Activated naive CD4-positive, alpha-beta T cell treated with anti-CD3 and anti-CD28 coated beads, Interleukin-2, amount 50 U/mL, for 72 hours (primary cell): Measurements from ENCODE around the gene G6PC3. TPM values are rescaled to one million over a fixed set of nuclear protein-coding genes. Genes with fewer than 3 reads are reported as not detected.
A peak's percentile ranks its signal among the peaks of the same experiment; 100 is the strongest.

ENCODE experiments used
- ATAC-seq, 2 donors: fragments of 150-1000 bp; cut with Tn5 transposase; 2 replicates each; pipeline ENCODE4 v1.10.0; 2021; ENCODE audit warnings: mild to moderate bottlenecking in 2 of 2, moderate library complexity in 2 of 2
- DNase-seq, 2 donors: peaks; one replicate each; pipeline ENCODE4 v3.0.0; 2021 to 2022; ENCODE audit warnings: low spot score in 2 of 2
- H3K27ac Mint-ChIP-seq, 2 donors: one replicate each; pipeline ENCODE4 v1.8.0; 2022; ENCODE audit warnings: mild to moderate bottlenecking in 2 of 2, mixed read lengths in 2 of 2
- H3K36me3 Mint-ChIP-seq, 2 donors: one replicate each; pipeline ENCODE4 v1.8.0; 2022; ENCODE audit warnings: mixed read lengths in 2 of 2
- H3K9me3 Mint-ChIP-seq, 2 donors: one replicate each; pipeline ENCODE4 v1.8.0; 2022; ENCODE audit warnings: mixed read lengths in 2 of 2
- total RNA-seq, 2 donors: library from RNA; stranded (reverse); gene quantifications; one replicate each; pipeline ENCODE4 v1.2.3, GENCODE V29; 2022

The G6PC3 gene
- total RNA-seq, 2 donors from 2014 or later = 17.7 to 20.3 TPM

GRCh38 chr17:44074911-44075285 is 4.4 kb downstream of the G6PC3 start:
- H3K9me3 Mint-ChIP-seq = no peaks in the 10 kb centered on the region
- DNase-seq (no peak), ATAC-seq (no peak)
- H3K27ac Mint-ChIP-seq = peak overlapping the region; percentile 36 to 72
- H3K36me3 Mint-ChIP-seq = no peaks in the 10 kb centered on the region

GRCh38 chr17:44075598-44076293 is 5.2 kb downstream of the G6PC3 start:
- no peak for DNase-seq
- no peaks in the 10 kb centered on the region for H3K9me3 Mint-ChIP-seq
- ATAC-seq = no peak
- peak overlapping the region; percentile 36 to 61 for H3K27ac Mint-ChIP-seq
- no peaks in the 10 kb centered on the region for H3K36me3 Mint-ChIP-seq

DNA sequence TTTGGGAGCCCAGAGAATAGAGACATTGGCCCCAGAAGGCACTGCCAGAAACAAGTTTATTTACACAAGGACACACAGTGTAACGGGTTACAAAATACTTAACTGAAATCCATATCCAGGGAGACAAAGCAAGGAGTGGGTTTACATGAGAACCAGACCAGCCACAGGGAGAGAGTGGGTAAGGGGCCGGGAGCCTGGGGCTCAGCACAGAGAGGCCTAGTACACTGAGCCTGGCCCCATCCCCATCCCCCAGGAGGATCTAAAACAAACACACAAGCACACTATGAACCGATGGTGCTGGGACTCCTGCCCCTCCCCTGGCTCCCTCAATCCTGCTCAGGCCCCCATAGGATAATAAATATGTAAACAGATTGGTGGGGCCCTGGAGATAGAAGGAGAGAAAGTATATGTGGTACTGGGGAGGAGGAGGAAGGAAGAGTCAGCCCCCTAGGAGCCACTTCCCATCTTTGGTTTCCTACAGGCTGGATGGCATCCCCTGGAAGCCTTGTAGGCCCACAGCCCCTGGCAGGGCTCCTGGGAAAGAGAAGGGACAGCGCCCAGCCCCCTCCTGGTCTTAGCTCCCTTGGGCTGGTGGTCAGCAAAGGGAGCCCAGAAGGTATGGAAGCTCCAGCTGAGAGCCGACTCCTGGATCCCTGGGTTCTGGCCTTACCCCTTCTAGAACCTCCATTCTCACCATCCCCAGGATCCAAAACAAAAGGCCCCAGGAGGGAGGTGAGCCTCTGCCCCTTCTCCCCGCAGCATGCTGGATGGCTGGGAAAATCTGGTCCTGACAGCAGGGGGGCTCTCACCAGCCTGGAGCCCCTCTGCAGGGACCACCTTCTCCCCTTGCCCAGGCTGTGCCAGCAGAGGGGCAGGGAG is 6.4 kb downstream of the G6PC3 start:
- DNase-seq (no peak), ATAC-seq (no peak)
- Mint-ChIP-seq H3K27ac (peak overlapping the region in 1 of 2 donors; percentile 46), H3K9me3 (no peaks in the 10 kb centered on the region), H3K36me3 (no peaks in the 10 kb centered on the region)

GRCh38 chr17:44077595-44077909 is 7.0 kb downstream of the G6PC3 start:
- no peak overlapping the region for H3K27ac Mint-ChIP-seq
- ATAC-seq = no peak
- no peaks in the 10 kb centered on the region for H3K9me3 Mint-ChIP-seq
- DNase-seq = no peak
- no peaks in the 10 kb centered on the region for H3K36me3 Mint-ChIP-seq

- Mint-ChIP-seq H3K27ac (no peak overlapping the region), H3K36me3 (no peaks in the 10 kb centered on the region), H3K9me3 (no peaks in the 10 kb centered on the region)
- ATAC-seq (no peak), DNase-seq (no peak)
Measured at GRCh38 chr17:44078412-44078811, 7.9 kb downstream of the G6PC3 start.

GRCh38 chr17:44079877-44080821 is 9.6 kb downstream of the G6PC3 start:
- ATAC-seq = no peak
- H3K9me3 Mint-ChIP-seq = no peaks in the 10 kb centered on the region
- DNase-seq = no peak
- H3K36me3 Mint-ChIP-seq = no peaks in the 10 kb centered on the region
- peak overlapping the region in 1 of 2 donors; percentile 40 for H3K27ac Mint-ChIP-seq

DNA sequence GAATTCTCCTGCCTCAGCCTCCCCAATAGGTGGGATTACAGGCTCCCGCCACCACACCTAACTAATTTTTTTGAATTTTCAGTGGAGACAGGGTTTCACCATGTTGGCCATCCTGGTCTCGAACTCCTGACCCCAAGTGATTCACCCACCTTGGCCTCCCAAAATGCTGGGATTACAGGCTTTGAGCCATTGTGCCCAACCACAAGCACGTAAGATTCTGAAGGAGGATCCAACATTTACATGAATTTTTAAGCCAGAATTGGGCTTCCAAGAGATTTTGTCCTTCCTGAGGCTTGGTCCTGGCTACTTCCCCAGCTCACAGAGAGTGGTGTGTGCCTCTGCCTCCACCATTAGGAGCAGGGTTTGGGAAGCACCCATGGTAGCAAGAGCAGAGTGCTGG is 11.1 kb downstream of the G6PC3 start:
- Mint-ChIP-seq H3K27ac (peak overlapping the region; percentile 22 to 67), H3K36me3 (no peaks in the 10 kb centered on the region), H3K9me3 (no peaks in the 10 kb centered on the region)
- DNase-seq (no peak), ATAC-seq (no peak)

GRCh38 chr17:44082256-44082927 is 11.9 kb downstream of the G6PC3 start:
- no peaks in the 10 kb centered on the region for H3K36me3 Mint-ChIP-seq
- ATAC-seq = no peak
- H3K9me3 Mint-ChIP-seq = no peaks in the 10 kb centered on the region
- H3K27ac Mint-ChIP-seq = peak overlapping the region; percentile 67 to 70
- no peak for DNase-seq

DNA sequence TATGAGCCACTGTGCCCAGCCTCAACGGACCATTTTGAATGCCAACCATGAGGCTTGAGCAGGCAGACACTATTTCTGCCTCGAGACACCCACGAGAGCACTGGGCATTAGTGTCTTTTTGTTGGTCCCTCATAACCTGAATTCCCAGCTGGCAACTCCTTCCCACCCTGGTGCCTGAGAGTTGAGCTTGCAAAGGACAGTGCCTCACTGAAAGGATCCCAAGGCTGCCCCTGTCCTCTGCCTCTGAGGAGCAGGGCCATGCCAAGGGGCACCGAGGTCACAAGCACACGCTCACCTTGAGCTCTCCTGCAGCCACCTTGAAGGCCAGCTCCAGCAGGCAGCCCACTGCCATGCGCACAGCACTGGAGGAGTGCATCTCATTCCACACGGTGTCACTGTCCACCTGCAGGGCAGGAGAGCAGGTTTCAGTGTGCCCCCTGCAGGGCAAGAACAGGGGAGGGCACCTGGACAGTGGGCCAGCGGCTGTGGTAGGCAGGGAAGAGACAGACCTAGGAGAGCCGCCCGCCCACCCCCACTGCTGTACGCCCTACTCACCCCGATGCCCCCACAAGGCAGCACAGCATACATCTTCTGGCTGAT is 12.8 kb downstream of the G6PC3 start:
- Mint-ChIP-seq H3K27ac (peak overlapping the region; percentile 20 to 36), H3K36me3 (no peaks in the 10 kb centered on the region), H3K9me3 (no peaks in the 10 kb centered on the region)
- ATAC-seq = no peak
- DNase-seq = no peak

DNA sequence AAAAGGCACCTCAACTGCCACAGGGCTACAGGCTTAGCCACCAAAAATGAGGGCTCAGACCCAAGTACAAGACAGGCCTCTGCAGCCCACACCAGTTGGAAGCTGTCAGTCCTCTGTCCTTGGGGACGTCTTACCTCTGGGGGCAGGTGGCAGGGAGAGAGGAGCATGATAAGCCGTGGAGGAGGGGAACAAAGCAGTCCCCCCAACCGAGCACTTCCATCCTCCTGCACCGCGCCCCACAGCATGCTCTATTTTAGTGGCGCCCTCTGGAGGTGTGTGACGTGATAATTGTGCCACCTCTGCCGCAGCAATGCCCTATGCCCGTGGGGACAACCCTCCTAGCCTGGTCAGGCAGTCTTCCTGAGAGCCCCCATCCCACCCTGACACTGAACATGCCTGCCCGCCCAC is 13.6 kb downstream of the G6PC3 start:
- H3K27ac Mint-ChIP-seq = no peak overlapping the region
- DNase-seq = peak in 1 of 2 donors; percentile 64
- ATAC-seq = peak in 1 of 2 donors; percentile 29
- H3K9me3 Mint-ChIP-seq = no peaks in the 10 kb centered on the region
- no peaks in the 10 kb centered on the region for H3K36me3 Mint-ChIP-seq

GRCh38 chr17:44084921-44085320 is 14.4 kb downstream of the G6PC3 start:
- Mint-ChIP-seq H3K36me3 (no peaks in the 10 kb centered on the region), H3K27ac (peak overlapping the region in 1 of 2 donors; percentile 65), H3K9me3 (no peaks in the 10 kb centered on the region)
- no peak for DNase-seq
- ATAC-seq = no peak

GRCh38 chr17:44085908-44086307 is 15.4 kb downstream of the G6PC3 start:
- DNase-seq (no peak), ATAC-seq (no peak)
- Mint-ChIP-seq H3K36me3 (no peaks in the 10 kb centered on the region), H3K27ac (peak overlapping the region; percentile 21 to 72), H3K9me3 (no peaks in the 10 kb centered on the region)

DNA sequence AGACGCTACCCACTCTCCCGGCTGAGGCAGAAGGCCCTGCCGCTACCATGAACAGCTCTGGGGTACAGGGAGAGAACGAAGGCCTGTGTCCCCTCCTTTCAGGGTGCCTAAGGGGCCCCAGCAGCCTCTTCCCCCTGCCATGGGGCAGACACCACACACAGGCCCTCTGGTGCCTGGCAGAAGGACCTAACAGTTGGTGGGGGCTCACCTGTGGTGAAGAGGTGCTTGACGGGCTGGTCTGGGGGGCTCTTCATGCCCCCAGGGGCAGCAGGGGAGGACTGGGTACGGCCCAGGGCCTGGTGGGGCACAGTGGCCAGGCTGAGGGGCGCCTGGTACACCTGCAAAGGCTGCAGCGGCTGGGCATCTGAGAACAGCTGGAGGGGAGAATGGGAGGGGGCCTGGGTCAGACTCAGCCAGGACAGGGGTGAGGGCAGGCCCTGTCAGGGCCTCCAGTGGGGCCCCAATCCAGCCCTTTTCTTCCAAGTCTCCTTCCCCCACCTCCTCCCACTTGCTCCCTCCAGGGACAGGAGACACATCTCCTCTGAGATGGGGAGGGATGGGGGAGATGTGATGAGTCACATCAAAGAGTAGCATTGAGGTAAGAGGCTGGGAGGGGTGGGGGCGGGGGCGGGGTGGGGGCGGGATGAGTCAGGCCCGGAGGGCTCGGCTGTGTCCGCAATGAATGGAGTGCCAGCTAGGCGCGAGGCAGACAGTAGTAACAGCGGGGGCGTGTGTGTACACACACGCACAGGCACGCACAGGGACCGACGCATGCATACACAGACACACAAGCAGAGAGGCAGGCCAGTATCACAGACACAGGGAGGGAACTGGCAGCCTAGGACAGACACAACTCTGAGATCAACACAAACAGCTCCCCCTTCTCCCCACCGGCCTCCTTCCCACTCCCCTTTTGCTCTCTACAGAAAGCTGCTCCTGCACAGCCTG is 16.1 kb downstream of the G6PC3 start:
- Mint-ChIP-seq H3K36me3 (no peaks in the 10 kb centered on the region), H3K27ac (peak overlapping the region; percentile 66 to 85), H3K9me3 (no peaks in the 10 kb centered on the region)
- ATAC-seq (peak; percentile 91 to 93), DNase-seq (peak; percentile 42 to 68)

DNA sequence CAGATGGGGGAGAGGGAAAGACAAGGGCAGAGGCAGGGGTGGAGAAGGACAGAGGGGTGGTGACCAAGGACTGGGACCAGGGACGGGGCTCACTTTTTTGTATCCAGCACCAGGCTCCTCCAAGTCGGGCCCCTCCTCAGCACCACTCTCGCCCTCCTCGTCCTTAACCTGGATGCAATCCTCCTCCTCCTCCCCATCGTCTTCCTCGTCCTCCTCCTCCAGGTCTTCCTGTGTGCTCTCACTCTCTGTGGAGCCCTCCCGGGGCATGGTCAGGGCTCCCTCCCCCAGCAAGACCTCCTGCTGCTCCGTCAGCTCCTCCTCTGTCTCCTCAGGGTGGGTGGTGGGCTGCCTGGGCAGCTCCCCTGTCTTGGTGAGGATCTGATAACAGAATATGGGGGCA is 16.8 kb downstream of the G6PC3 start:
- Mint-ChIP-seq H3K27ac (peak overlapping the region; percentile 66 to 85), H3K9me3 (no peaks in the 10 kb centered on the region), H3K36me3 (no peaks in the 10 kb centered on the region)
- no peak for ATAC-seq
- no peak for DNase-seq

DNA sequence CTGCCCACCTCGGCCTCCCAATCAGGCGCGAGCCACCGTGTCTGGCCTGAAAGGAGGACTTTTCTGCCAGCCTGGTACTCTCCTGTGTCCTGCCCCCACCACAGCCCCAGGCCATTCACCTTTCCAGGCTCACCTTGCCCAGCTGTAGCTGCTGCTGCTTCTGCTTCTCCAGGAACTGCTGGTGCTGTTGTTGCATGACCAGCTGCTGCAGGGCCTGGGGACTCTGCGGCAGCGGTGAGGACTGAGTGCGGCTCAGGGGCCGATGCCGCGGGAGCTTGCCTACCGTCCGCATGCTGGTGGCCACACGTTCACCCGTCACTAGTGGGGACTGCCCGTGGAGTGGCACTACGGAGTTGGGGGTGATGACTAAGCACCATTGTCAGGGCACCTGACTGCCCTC is 17.7 kb downstream of the G6PC3 start:
- Mint-ChIP-seq H3K27ac (peak overlapping the region in 1 of 2 donors; percentile 45), H3K9me3 (no peaks in the 10 kb centered on the region), H3K36me3 (no peaks in the 10 kb centered on the region)
- no peak for ATAC-seq
- no peak for DNase-seq
